B cell (primary cell): ENCODE data around the gene KIAA1586. TPM values are rescaled to one million over a fixed set of nuclear protein-coding genes. Genes with fewer than 3 reads are reported as not detected.

ENCODE experiments used
- ATAC-seq: fragments of 200-7000 bp; cut with Tn5 transposase; one replicate; pipeline ENCODE4 v1.10.0; 2021; ENCODE audit warnings: low read depth, mild to moderate bottlenecking, moderate number of reproducible peaks, moderate library complexity
- CTCF ChIA-PET: fragments of 350-600 bp; sonication (Branson Sonifier 250); formaldehyde crosslinking; loops from one replicate; lab custom pipeline; 2021; ENCODE audit warnings: antibody characterized with exemption, inconsistent platforms; lab: Charles Lee
- POLR2A ChIA-PET: fragments of 350-600 bp; sonication (Branson Sonifier 250); formaldehyde crosslinking; loops from one replicate; lab custom pipeline; 2021; ENCODE audit warnings: antibody characterized with exemption; lab: Charles Lee
- DNase-seq: peaks from one replicate; pipeline ENCODE4 v3.0.0; 2013
- H2AFZ ChIP-seq: 2 replicates; pipeline ENCODE4 v1.6.1; 2012; ENCODE audit warnings: mild to moderate bottlenecking, low read depth, low read length; ENCODE audit not compliant: insufficient read depth, poor library complexity, severe bottlenecking
- H3K27ac ChIP-seq, 2 donors: 1 replicate in 1 of 2; 2 replicates in 1 of 2; pipeline ENCODE4 v1.5.1; 2012 to 2013; ENCODE audit warnings: low read length in 2 of 2, mild to moderate bottlenecking in 2 of 2, moderate library complexity in 1 of 2
- H3K27me3 ChIP-seq, 4 experiments: fragments of 200-600 bp in 1 of 4; sonication (generic) in 1 of 4; replicated peaks in 1 of 4; 1 replicate in 2 of 4; 2 replicates in 2 of 4; pipeline versions ENCODE4 v1.6.1 to v1.7.0; 2013 to 2016; ENCODE audit warnings: low read length in 3 of 4, mild to moderate bottlenecking in 2 of 4, mixed read lengths in 1 of 4, moderate library complexity in 1 of 4; ENCODE audit not compliant: insufficient read depth in 4 of 4, control insufficient read depth in 3 of 4; ENCODE audit errors: control extremely low read depth in 1 of 4
- H3K36me3 ChIP-seq, 2 experiments: replicated peaks in 1 of 2; 1 replicate in 1 of 2; 2 replicates in 1 of 2; pipeline versions ENCODE4 v1.6.1 to v1.7.1; 2013; ENCODE audit warnings: low read length in 1 of 2; ENCODE audit not compliant: insufficient read depth in 2 of 2, control insufficient read depth in 1 of 2; ENCODE audit errors: control extremely low read depth in 1 of 2, extremely low read depth in 1 of 2
- H3K4me1 ChIP-seq, 2 donors: fragments of 200-600 bp in 1 of 2; sonication (generic) in 1 of 2; 1 replicate in 1 of 2; 2 replicates in 1 of 2; pipeline versions ENCODE4 v1.5.1 to v1.6.1; 2013 to 2017; ENCODE audit warnings: low read length in 2 of 2; ENCODE audit not compliant: control insufficient read depth in 2 of 2, insufficient read depth in 2 of 2
- H3K4me2 ChIP-seq: replicated peaks from 2 replicates; pipeline ENCODE3; 2012; ENCODE audit warnings: mild to moderate bottlenecking, low read depth, low read length; ENCODE audit not compliant: poor library complexity, severe bottlenecking
- H3K4me3 ChIP-seq, 5 experiments: fragments of 200-600 bp in 1 of 5; sonication (generic) in 1 of 5; 1 replicate in 3 of 5; 2 replicates in 2 of 5; pipeline versions ENCODE4 v1.5.1 to v1.7.0; 2011 to 2016; ENCODE audit warnings: low read length in 4 of 5, mild to moderate bottlenecking in 4 of 5, low read depth in 2 of 5, control low read depth in 1 of 5, moderate library complexity in 1 of 5; ENCODE audit not compliant: insufficient read depth in 1 of 5; ENCODE audit errors: control extremely low read depth in 1 of 5, extremely low read depth in 1 of 5
- H3K79me2 ChIP-seq: fragments of 200-600 bp; sonication (generic); one replicate; pipeline ENCODE4 v1.6.0; 2016; ENCODE audit warnings: low read length; ENCODE audit not compliant: control insufficient read depth, insufficient read depth
- H3K9ac ChIP-seq: fragments of 200-600 bp; sonication (generic); 2 replicates; pipeline ENCODE4 v1.6.1; 2017; ENCODE audit warnings: mild to moderate bottlenecking, low read length, moderate library complexity
- H3K9me3 ChIP-seq, 3 donors: one replicate each; pipeline versions ENCODE4 v1.6.1 to v1.7.1; 2013; ENCODE audit warnings: low read length in 2 of 3; ENCODE audit not compliant: control insufficient read depth in 2 of 3, insufficient read depth in 1 of 3; ENCODE audit errors: control extremely low read depth in 1 of 3
- H4K20me1 ChIP-seq: 2 replicates; pipeline ENCODE4 v1.6.0; 2012; ENCODE audit warnings: mild to moderate bottlenecking, low read length; ENCODE audit not compliant: insufficient read depth, control insufficient read depth, poor library complexity, severe bottlenecking
- H3K27ac Mint-ChIP-seq: one replicate; pipeline ENCODE4 v1.8.0; 2021; ENCODE audit warnings: mixed read lengths
- H3K27me3 Mint-ChIP-seq: one replicate; pipeline ENCODE4 v1.8.0; 2021; ENCODE audit warnings: mixed read lengths
- H3K4me1 Mint-ChIP-seq: one replicate; pipeline ENCODE4 v1.8.0; 2021; ENCODE audit warnings: mixed read lengths
- H3K4me3 Mint-ChIP-seq: one replicate; pipeline ENCODE4 v1.8.0; 2021; ENCODE audit warnings: mixed read lengths
- H3K9me3 Mint-ChIP-seq: one replicate; pipeline ENCODE4 v1.8.0; 2022; ENCODE audit warnings: mixed read lengths; ENCODE audit not compliant: insufficient read depth
- CTCF ChIP-seq: fragments of 200-600 bp; IDR thresholded peaks from one replicate; pipeline ENCODE4 v1.8.0; 2022; ENCODE audit warnings: antibody characterized with exemption, mild to moderate bottlenecking
- EZH2 ChIP-seq: IDR thresholded peaks from 2 replicates; pipeline ENCODE4 v1.6.1; 2012; ENCODE audit warnings: borderline replicate concordance, low read depth, mild to moderate bottlenecking, moderate library complexity, low read length; ENCODE audit not compliant: insufficient read depth, poor library complexity, severe bottlenecking
- WGBS: methylation state at CpG from one replicate; pipeline ENCODE4 v1.1.5; 2013; ENCODE audit warnings: missing lambda C conversion rate; ENCODE audit not compliant: insufficient coverage; 5-methylcytosine and 5-hydroxymethylcytosine counted together
- intact Hi-C: fragments of 100-400 bp; cut with micrococcal nuclease; formaldehyde crosslinking; loops from one replicate; pipeline ENCODE4 v1.10.0; 2022
- polyA plus RNA-seq: library from polyadenylated mRNA; depleted of rRNA; stranded (reverse); fragments of >200 nt; gene quantifications from 2 replicates; pipeline ENCODE4 v1.2.3, GENCODE V29; 2012
- total RNA-seq, 2 donors: library from RNA; stranded (reverse); fragments of 120-200 nt in 1 of 2; gene quantifications; 1 replicate in 1 of 2; 2 replicates in 1 of 2; pipeline versions ENCODE4 v1.2.3 to v1.2.4, GENCODE V29; 2013 to 2022

KIAA1586 gene
- total and polyA plus RNA-seq, 2 donors (not counting 1 experiment from before 2014, with no cell fraction given) = 1.2 to 16.3 TPM

GRCh38 chr6:57064809-57065208 is 18.3 kb downstream of the KIAA1586 start:
- Mint-ChIP-seq H3K4me3 (no peak overlapping the region), H3K27me3 (no peaks in the 10 kb centered on the region), H3K4me1 (peaks cover 9% of the 10 kb centered on the region), H3K9me3 (no peaks in the 10 kb centered on the region), H3K27ac (no peak overlapping the region)
- DNase-seq = no peak
- no peak for ATAC-seq
- H3K27me3 ChIP-seq = no peaks in the 10 kb centered on the region
- H3K9me3 ChIP-seq = no peaks in the 10 kb centered on the region
- H3K4me3 ChIP-seq = no peak overlapping the region
- H3K36me3 ChIP-seq = peaks cover 0 to 5% of the 10 kb centered on the region in 2 experiments
- no peak overlapping the region for H2AFZ ChIP-seq
- WGBS = no CpG with 5 or more reads among the region's 1 CpG
- CTCF ChIA-PET = no interaction called here
- H3K27ac ChIP-seq = no peak overlapping the region
- no peak overlapping the region for H3K9ac ChIP-seq
- intact Hi-C loops = no loop called here
- peaks cover 5 to 9% of the 10 kb centered on the region in 2 donors for H3K4me1 ChIP-seq
- H4K20me1 ChIP-seq = no peaks in the 10 kb centered on the region
- H3K79me2 ChIP-seq = no peaks in the 10 kb centered on the region
- POLR2A ChIA-PET = interaction anchor here (0.5 kb wide), 1 partner anchor 9 kb away, joined by 4 read pairs; no protein-coding TSS in a partner anchor
- TF ChIP-seq EZH2 (no peak), CTCF (no peak)
- H3K4me2 ChIP-seq = no peak overlapping the region

GRCh38 chr6:57068061-57068460 is 21.6 kb downstream of the KIAA1586 start:
- POLR2A ChIA-PET = no interaction called here
- CTCF ChIA-PET = no interaction called here
- Histone ChIP-seq H3K9ac (no peak overlapping the region), H3K36me3 (no peaks in the 10 kb centered on the region), H3K4me3 (no peak overlapping the region), H3K4me1 (peaks cover 5 to 9% of the 10 kb centered on the region in 2 donors), H3K27me3 (no peaks in the 10 kb centered on the region), H3K9me3 (no peaks in the 10 kb centered on the region), H3K79me2 (no peaks in the 10 kb centered on the region), H4K20me1 (no peaks in the 10 kb centered on the region), H2AFZ (no peak overlapping the region), H3K4me2 (no peak overlapping the region), H3K27ac (no peak overlapping the region)
- DNase-seq = no peak
- ATAC-seq = no peak
- Mint-ChIP-seq H3K27ac (no peak overlapping the region), H3K4me3 (no peak overlapping the region), H3K4me1 (peaks cover 9% of the 10 kb centered on the region), H3K27me3 (no peaks in the 10 kb centered on the region), H3K9me3 (no peaks in the 10 kb centered on the region)
- TF ChIP-seq EZH2 (no peak), CTCF (no peak)
- WGBS = no CpG with 5 or more reads among the region's 1 CpG
- intact Hi-C loops = no loop called here
